ENCODE results near the gene NDRG3. TPM values are rescaled to one million over a fixed set of nuclear protein-coding genes. Genes with fewer than 3 reads are reported as not detected.
"Not testable (repeated sequence)": the region's sequence is repeated elsewhere in the genome, so short reads cannot be mapped to it uniquely, and the experiment has no call there.

Gene NDRG3
- total RNA-seq, 1 experiment from 2014 or later, result 36.6 TPM

DNA sequence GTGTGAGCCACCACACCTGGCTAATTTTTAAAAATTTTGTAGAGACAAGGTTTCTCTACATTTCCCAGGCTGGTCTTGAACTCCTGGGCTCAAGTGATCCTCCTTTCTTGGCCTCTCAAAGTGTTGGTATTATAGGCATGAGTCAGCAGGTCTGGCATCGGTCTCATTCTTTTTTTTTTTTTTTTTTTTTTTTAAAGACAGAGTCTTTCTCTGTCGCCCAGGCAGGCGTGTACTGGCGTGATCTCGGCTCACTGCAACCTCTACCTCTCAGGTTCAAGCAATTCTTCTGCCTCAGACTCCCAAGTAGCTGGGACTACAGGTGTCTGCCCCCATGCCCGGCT is 137.5 kb downstream of the NDRG3 start:
- not testable (repeated sequence) for DNase-seq (ENCODE audit: low read depth)

DNA sequence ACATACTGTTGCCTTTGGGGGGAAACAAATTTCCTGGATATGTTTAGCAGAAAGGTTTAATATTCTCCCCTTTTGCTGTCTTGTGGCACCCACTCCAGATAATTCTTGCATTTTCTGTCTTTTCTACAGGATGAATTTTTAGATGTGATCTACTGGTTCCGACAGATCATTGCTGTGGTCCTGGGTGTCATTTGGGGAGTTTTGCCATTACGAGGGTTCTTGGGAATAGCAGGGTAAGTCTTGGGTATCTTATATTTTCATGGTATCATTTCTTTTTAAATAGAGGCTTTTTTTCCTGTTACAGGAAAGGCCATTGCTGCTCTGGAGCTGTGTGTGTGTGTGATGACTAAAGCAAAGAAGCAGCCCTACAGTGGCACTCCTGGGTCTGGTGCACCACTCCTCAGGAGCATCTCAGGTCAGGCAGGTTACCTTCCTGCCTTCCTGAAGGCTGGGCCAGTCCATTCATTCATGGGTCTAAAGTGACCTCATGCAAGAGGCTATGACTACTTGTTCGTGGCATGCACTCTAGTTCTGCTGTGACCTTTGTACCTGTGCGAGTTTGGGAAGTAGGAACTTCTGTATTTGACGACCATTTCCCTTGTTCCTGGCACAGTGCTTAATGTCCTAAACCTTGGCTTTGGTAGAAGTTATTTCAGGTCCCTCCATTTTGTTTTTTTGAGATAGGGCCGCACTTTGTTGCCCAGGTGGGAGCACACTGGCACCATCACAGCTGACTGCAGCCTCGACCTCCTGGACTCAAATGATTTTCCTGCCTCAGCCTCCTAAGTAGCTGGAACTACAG is 138.1 kb downstream of the NDRG3 start:
- no peak for DNase-seq (ENCODE audit: low read depth)

DNA sequence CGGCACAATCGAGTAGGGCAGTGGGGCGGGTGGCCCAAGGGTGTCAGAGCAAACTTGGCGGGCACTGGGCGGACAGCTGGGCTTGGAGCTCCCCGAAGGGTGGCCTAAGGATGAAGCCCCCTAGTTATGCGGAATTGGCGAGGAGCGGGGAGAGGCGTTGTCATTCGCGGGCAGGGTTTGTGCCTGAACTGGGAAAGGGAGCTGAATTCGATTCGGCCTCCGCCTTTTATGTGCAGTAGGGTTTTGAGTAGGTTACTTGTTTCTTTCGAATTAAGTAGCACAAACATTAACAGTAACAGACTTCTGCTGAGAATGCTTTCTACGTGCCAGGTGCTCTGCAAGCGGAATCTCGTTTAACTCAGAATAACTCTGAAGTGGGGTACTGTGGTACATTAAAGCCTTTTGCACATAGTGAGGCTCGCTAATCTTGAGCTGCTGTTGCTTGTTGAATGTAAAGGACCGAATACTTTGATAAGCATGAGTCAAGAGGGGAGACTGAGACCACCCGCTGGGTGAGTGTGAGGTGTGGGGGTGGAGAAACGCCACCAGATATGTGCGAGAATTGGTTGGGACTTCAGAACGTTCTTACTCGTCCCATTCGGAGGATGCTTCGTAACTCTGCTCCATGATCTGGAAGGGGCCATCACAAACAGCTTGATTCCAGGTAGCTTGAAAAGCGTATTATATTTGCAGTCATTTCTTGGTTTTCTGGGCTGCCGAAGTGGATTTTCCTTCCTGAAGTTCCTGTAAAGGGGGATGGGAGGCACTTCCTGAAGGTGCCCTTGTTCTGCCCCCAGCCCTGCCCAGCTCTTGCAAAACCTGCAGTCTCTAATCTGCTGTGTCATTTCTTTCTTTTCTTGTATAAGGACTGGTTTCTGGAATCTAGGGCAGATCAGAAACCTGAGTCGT is 139.5 kb downstream of the NDRG3 start:
- DNase-seq (ENCODE audit: low read depth), result peak; percentile 44

GRCh38 chr20:36605399-36606157 is 140.3 kb downstream of the NDRG3 start, which contains the start of gene RAB5IF:
Gene RAB5IF (plus strand): TSS chr20:36605779. CDS start chr20:36605952, 173 bp downstream.
- DNase-seq (ENCODE audit: low read depth), result peak; percentile 98

DNA sequence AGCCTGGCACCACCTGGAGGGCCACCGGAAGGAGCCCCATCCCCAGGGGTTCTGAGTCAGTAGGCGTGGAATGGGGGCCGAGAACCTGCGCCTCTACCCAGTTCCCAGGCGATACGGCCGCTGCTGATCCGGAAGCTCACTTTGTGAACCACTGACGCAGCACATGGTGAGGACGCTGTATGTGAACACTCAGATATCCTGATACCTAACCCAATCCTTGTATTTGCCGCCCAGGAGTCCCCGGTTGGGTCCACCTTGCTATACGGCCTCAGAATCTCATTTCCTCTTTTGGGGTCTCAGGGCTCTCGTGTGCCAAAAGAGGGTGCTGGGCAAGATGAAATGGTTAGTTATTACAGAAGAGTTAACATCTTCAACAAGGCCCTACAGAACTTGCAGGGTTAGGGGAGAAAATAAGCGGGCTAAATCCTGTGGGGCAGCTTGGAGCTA is 140.9 kb downstream of the NDRG3 start:
- DNase-seq (ENCODE audit: low read depth), result peak; percentile 39

Small RNA genes lying within 50 kb of the gene (small RNA-seq; reads per million reads assigned to genes)
- not detected for gene RF00019

Other genes with a start within 250 kb of the NDRG3 start
- 3.8 and 10.0 TPM in 2 replicates for gene MYL9, start 204.6 kb downstream of the NDRG3 start, total RNA-seq (2014; rRNA removed; shearing (Covaris generic))
- gene TGIF2, start 172.5 kb downstream of the NDRG3 start, total RNA-seq (2014; rRNA removed; shearing (Covaris generic)), result 15.8 and 20.9 TPM in 2 replicates
- gene RAB5IF, start 140.3 kb downstream of the NDRG3 start, total RNA-seq (2014; rRNA removed; shearing (Covaris generic)), result 173 and 194 TPM in 2 replicates
- gene SLA2, start 99.9 kb downstream of the NDRG3 start, total RNA-seq (2014; rRNA removed; shearing (Covaris generic)), result not detected in 2 replicates
- gene DSN1, start 27.7 kb upstream of the NDRG3 start, total RNA-seq (2014; rRNA removed; shearing (Covaris generic)), result 24.4 and 25.5 TPM in 2 replicates
- not detected in 2 replicates for gene TLDC2, start 130.0 kb upstream of the NDRG3 start, total RNA-seq (2014; rRNA removed; shearing (Covaris generic))
- 12.9 and 15.4 TPM in 2 replicates for gene SAMHD1, start 205.6 kb upstream of the NDRG3 start, total RNA-seq (2014; rRNA removed; shearing (Covaris generic))

All from HT1080 (cell line).